ENCODE data around the gene SLFN11. TPM values are rescaled to one million over a fixed set of nuclear protein-coding genes. Genes with fewer than 3 reads are reported as not detected.

SLFN11 gene
- total RNA-seq, 1 experiment from 2014 or later: 0.26 TPM

DNA sequence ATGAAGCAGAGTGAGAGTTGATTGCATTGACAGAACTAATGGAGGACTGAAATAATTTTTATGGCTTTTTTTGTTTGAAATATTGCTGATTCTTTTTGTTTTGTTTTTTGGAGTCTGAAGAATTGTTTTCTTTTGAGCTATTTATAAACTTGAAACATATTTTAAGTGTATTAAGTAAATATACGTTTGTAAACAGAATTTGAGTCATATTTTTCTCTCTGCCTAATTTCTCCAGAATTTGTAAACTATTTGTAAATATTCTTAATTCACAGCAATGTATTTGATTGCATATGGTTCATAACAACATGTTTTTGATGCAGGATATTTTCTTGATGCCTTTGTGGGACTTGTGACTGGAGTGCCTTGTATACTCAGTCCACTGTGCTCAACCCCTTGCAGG lies 50.7 kb downstream of the SLFN11 start (continued):
- TF ChIP-seq, protein P1, sequence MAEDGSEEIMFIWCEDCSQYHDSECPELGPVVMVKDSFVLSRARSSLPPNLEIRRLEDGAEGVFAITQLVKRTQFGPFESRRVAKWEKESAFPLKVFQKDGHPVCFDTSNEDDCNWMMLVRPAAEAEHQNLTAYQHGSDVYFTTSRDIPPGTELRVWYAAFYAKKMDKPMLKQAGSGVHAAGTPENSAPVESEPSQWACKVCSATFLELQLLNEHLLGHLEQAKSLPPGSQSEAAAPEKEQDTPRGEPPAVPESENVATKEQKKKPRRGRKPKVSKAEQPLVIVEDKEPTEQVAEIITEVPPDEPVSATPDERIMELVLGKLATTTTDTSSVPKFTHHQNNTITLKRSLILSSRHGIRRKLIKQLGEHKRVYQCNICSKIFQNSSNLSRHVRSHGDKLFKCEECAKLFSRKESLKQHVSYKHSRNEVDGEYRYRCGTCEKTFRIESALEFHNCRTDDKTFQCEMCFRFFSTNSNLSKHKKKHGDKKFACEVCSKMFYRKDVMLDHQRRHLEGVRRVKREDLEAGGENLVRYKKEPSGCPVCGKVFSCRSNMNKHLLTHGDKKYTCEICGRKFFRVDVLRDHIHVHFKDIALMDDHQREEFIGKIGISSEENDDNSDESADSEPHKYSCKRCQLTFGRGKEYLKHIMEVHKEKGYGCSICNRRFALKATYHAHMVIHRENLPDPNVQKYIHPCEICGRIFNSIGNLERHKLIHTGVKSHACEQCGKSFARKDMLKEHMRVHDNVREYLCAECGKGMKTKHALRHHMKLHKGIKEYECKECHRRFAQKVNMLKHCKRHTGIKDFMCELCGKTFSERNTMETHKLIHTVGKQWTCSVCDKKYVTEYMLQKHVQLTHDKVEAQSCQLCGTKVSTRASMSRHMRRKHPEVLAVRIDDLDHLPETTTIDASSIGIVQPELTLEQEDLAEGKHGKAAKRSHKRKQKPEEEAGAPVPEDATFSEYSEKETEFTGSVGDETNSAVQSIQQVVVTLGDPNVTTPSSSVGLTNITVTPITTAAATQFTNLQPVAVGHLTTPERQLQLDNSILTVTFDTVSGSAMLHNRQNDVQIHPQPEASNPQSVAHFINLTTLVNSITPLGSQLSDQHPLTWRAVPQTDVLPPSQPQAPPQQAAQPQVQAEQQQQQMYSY (CRISPR knock-in tag; IDR thresholded peaks at IDR 0.05): no peak
- TF ChIP-seq, protein P2, sequence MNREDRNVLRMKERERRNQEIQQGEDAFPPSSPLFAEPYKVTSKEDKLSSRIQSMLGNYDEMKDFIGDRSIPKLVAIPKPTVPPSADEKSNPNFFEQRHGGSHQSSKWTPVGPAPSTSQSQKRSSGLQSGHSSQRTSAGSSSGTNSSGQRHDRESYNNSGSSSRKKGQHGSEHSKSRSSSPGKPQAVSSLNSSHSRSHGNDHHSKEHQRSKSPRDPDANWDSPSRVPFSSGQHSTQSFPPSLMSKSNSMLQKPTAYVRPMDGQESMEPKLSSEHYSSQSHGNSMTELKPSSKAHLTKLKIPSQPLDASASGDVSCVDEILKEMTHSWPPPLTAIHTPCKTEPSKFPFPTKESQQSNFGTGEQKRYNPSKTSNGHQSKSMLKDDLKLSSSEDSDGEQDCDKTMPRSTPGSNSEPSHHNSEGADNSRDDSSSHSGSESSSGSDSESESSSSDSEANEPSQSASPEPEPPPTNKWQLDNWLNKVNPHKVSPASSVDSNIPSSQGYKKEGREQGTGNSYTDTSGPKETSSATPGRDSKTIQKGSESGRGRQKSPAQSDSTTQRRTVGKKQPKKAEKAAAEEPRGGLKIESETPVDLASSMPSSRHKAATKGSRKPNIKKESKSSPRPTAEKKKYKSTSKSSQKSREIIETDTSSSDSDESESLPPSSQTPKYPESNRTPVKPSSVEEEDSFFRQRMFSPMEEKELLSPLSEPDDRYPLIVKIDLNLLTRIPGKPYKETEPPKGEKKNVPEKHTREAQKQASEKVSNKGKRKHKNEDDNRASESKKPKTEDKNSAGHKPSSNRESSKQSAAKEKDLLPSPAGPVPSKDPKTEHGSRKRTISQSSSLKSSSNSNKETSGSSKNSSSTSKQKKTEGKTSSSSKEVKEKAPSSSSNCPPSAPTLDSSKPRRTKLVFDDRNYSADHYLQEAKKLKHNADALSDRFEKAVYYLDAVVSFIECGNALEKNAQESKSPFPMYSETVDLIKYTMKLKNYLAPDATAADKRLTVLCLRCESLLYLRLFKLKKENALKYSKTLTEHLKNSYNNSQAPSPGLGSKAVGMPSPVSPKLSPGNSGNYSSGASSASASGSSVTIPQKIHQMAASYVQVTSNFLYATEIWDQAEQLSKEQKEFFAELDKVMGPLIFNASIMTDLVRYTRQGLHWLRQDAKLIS (CRISPR knock-in tag; IDR thresholded peaks at IDR 0.05; ENCODE audit: borderline replicate concordance): no peak
- TF ChIP-seq, protein P3, sequence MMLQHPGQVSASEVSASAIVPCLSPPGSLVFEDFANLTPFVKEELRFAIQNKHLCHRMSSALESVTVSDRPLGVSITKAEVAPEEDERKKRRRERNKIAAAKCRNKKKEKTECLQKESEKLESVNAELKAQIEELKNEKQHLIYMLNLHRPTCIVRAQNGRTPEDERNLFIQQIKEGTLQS (CRISPR knock-in tag; conservative IDR thresholded peaks at IDR 0.05): no peak
- TF ChIP-seq, protein P4, sequence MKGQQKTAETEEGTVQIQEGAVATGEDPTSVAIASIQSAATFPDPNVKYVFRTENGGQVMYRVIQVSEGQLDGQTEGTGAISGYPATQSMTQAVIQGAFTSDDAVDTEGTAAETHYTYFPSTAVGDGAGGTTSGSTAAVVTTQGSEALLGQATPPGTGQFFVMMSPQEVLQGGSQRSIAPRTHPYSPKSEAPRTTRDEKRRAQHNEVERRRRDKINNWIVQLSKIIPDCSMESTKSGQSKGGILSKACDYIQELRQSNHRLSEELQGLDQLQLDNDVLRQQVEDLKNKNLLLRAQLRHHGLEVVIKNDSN (CRISPR knock-in tag; IDR thresholded peaks at IDR 0.05): no peak
- TF ChIP-seq, protein P5, sequence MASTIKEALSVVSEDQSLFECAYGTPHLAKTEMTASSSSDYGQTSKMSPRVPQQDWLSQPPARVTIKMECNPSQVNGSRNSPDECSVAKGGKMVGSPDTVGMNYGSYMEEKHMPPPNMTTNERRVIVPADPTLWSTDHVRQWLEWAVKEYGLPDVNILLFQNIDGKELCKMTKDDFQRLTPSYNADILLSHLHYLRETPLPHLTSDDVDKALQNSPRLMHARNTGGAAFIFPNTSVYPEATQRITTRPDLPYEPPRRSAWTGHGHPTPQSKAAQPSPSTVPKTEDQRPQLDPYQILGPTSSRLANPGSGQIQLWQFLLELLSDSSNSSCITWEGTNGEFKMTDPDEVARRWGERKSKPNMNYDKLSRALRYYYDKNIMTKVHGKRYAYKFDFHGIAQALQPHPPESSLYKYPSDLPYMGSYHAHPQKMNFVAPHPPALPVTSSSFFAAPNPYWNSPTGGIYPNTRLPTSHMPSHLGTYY (CRISPR knock-in tag; IDR thresholded peaks at IDR 0.05): no peak
- TF ChIP-seq EMX1 (CRISPR knock-in tag; IDR thresholded peaks at IDR 0.05) (no peak), RELA (CRISPR knock-in tag; IDR thresholded peaks at IDR 0.05; ENCODE audit: borderline replicate concordance) (no peak), FOXJ3 (CRISPR knock-in tag; IDR thresholded peaks at IDR 0.05; ENCODE audit: borderline replicate concordance) (no peak), NR3C1 (CRISPR knock-in tag; conservative IDR thresholded peaks at IDR 0.05; ENCODE audit: low read depth) (no peak)

DNA sequence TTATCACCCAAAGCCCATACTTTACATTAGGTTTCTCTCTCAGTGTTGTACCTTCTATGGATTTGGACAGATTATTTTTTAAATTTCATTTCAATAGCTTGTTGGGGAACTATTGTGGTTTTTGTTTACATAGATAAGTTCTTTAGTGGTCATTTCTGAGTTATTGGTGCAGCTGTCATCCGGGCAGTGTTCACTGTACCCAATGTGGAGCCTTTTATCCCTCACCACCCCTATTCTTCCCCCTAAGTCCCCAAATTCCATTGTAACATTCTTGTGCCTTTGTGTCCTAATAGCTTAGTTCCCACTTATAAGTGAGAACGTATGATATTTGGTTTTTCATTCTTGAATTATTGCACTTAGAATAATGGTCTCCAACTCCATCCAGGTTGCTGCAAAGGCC lies 57.5 kb downstream of the SLFN11 start:
- Mint-ChIP-seq H3K4me1 (peaks cover 34% of the 10 kb centered on the region), H3K27ac (no peak overlapping the region), H3K27me3 (ENCODE audit: low read depth) (peaks cover 40% of the 10 kb centered on the region), H3K36me3 (no peaks in the 10 kb centered on the region), H3K4me3 (no peak overlapping the region), H3K9me3 (peaks cover 6% of the 10 kb centered on the region; the same call in 1 of the 2 replicates)
- ChIA-PET POLR2A (no interaction called here), CTCF (interaction anchor here (1.0 to 4.5 kb wide), 3 partner anchors 172 to 223 kb away, joined by 4 to 71 read pairs (median 5); no protein-coding TSS in a partner anchor)
- DNase-seq (ENCODE audit: low spot score) (no peak), ATAC-seq (no peak)
- TF ChIP-seq ELF4 (CRISPR knock-in tag; IDR thresholded peaks at IDR 0.05; ENCODE audit: low read depth): no peak
- TF ChIP-seq ZNF121 (CRISPR knock-in tag; IDR thresholded peaks at IDR 0.05): no peak
- TF ChIP-seq ATF1 (CRISPR knock-in tag; IDR thresholded peaks at IDR 0.05): no peak
- TF ChIP-seq ZNF423 (CRISPR knock-in tag; IDR thresholded peaks at IDR 0.05): no peak
- TF ChIP-seq, protein P4 (CRISPR knock-in tag; IDR thresholded peaks at IDR 0.05): no peak
- no peak for TF ChIP-seq CBFB (CRISPR knock-in tag; IDR thresholded peaks at IDR 0.05; ENCODE audit: low read depth)
- no peak for TF ChIP-seq MYBL2 (CRISPR knock-in tag; IDR thresholded peaks at IDR 0.05)
- no peak for TF ChIP-seq ESRRA (CRISPR knock-in tag; IDR thresholded peaks at IDR 0.05; ENCODE audit: borderline replicate concordance)
- TF ChIP-seq, protein P6, sequence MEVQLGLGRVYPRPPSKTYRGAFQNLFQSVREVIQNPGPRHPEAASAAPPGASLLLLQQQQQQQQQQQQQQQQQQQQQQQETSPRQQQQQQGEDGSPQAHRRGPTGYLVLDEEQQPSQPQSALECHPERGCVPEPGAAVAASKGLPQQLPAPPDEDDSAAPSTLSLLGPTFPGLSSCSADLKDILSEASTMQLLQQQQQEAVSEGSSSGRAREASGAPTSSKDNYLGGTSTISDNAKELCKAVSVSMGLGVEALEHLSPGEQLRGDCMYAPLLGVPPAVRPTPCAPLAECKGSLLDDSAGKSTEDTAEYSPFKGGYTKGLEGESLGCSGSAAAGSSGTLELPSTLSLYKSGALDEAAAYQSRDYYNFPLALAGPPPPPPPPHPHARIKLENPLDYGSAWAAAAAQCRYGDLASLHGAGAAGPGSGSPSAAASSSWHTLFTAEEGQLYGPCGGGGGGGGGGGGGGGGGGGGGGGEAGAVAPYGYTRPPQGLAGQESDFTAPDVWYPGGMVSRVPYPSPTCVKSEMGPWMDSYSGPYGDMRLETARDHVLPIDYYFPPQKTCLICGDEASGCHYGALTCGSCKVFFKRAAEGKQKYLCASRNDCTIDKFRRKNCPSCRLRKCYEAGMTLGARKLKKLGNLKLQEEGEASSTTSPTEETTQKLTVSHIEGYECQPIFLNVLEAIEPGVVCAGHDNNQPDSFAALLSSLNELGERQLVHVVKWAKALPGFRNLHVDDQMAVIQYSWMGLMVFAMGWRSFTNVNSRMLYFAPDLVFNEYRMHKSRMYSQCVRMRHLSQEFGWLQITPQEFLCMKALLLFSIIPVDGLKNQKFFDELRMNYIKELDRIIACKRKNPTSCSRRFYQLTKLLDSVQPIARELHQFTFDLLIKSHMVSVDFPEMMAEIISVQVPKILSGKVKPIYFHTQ (CRISPR knock-in tag; IDR thresholded peaks at IDR 0.05): no peak
- TF ChIP-seq FOXJ3 (CRISPR knock-in tag; IDR thresholded peaks at IDR 0.05; ENCODE audit: borderline replicate concordance): no peak
- TF ChIP-seq, protein P7, sequence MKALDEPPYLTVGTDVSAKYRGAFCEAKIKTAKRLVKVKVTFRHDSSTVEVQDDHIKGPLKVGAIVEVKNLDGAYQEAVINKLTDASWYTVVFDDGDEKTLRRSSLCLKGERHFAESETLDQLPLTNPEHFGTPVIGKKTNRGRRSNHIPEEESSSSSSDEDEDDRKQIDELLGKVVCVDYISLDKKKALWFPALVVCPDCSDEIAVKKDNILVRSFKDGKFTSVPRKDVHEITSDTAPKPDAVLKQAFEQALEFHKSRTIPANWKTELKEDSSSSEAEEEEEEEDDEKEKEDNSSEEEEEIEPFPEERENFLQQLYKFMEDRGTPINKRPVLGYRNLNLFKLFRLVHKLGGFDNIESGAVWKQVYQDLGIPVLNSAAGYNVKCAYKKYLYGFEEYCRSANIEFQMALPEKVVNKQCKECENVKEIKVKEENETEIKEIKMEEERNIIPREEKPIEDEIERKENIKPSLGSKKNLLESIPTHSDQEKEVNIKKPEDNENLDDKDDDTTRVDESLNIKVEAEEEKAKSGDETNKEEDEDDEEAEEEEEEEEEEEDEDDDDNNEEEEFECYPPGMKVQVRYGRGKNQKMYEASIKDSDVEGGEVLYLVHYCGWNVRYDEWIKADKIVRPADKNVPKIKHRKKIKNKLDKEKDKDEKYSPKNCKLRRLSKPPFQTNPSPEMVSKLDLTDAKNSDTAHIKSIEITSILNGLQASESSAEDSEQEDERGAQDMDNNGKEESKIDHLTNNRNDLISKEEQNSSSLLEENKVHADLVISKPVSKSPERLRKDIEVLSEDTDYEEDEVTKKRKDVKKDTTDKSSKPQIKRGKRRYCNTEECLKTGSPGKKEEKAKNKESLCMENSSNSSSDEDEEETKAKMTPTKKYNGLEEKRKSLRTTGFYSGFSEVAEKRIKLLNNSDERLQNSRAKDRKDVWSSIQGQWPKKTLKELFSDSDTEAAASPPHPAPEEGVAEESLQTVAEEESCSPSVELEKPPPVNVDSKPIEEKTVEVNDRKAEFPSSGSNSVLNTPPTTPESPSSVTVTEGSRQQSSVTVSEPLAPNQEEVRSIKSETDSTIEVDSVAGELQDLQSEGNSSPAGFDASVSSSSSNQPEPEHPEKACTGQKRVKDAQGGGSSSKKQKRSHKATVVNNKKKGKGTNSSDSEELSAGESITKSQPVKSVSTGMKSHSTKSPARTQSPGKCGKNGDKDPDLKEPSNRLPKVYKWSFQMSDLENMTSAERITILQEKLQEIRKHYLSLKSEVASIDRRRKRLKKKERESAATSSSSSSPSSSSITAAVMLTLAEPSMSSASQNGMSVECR (CRISPR knock-in tag; IDR thresholded peaks at IDR 0.05; ENCODE audit: borderline replicate concordance): no peak
